Forelimb muscle (tissue), 1 donor: Measurements from ENCODE around the gene WDR93. TPM values are rescaled to one million over a fixed set of nuclear protein-coding genes. Genes with fewer than 3 reads are reported as not detected.

Experiments used
- DNase-seq: peaks from one replicate; pipeline ENCODE4 v3.0.0-alpha.2; 2013; ENCODE audit warnings: low read depth
- polyA plus RNA-seq: library from polyadenylated mRNA; unstranded; fragments of 120-200 nt; gene quantifications from one replicate; pipeline ENCODE4 v1.2.1, GENCODE V29; 2013; ENCODE audit not compliant: insufficient read length

The WDR93 gene
- polyA plus RNA-seq, 1 donor = 0.18 TPM

GRCh38 chr15:89749054-89749453 lies 58.4 kb downstream of the WDR93 start:
- DNase-seq = no peak

GRCh38 chr15:89749526-89749925 lies 58.9 kb downstream of the WDR93 start:
- no peak for DNase-seq

- no peak for DNase-seq
These were observed 59.4 kb downstream of the WDR93 start for GRCh38 chr15:89749951-89750559.

GRCh38 chr15:89750560-89751542 lies 60.2 kb downstream of the WDR93 start, which contains the start of gene MESP1:
Gene MESP1, minus strand, starts transcription at chr15:89751249. Its CDS starts 18 bp downstream, at chr15:89751231.
- peak; percentile 77 for DNase-seq

GRCh38 chr15:89751748-89752147 lies 61.1 kb downstream of the WDR93 start:
- no peak for DNase-seq

GRCh38 chr15:89753855-89754254 lies 63.2 kb downstream of the WDR93 start:
- DNase-seq = no peak

- DNase-seq = no peak
These were observed 63.9 kb downstream of the WDR93 start for GRCh38 chr15:89754361-89755154.

- no peak for DNase-seq
These were observed 65.1 kb downstream of the WDR93 start for GRCh38 chr15:89755701-89756100.

GRCh38 chr15:89756897-89757296 lies 66.3 kb downstream of the WDR93 start:
- DNase-seq = no peak

- DNase-seq = no peak
These were observed 67.7 kb downstream of the WDR93 start for GRCh38 chr15:89758283-89758682.

GRCh38 chr15:89758981-89759380 lies 68.4 kb downstream of the WDR93 start:
- DNase-seq = no peak

- no peak for DNase-seq
These were observed 69.2 kb downstream of the WDR93 start for GRCh38 chr15:89759835-89760234.

- no peak for DNase-seq
These were observed 69.8 kb downstream of the WDR93 start for GRCh38 chr15:89760303-89761008.

GRCh38 chr15:89761009-89761831 lies 70.6 kb downstream of the WDR93 start:
- DNase-seq = no peak

- no peak for DNase-seq
These were observed 71.3 kb downstream of the WDR93 start for GRCh38 chr15:89761929-89762328.

- DNase-seq = no peak
These were observed 75.1 kb downstream of the WDR93 start for GRCh38 chr15:89765694-89766093.

- DNase-seq = no peak
These were observed 76.0 kb downstream of the WDR93 start for GRCh38 chr15:89766357-89767311.

GRCh38 chr15:89767411-89767915 lies 76.9 kb downstream of the WDR93 start:
- DNase-seq = no peak

- peak; percentile 40 for DNase-seq
These were observed 77.5 kb downstream of the WDR93 start for GRCh38 chr15:89768071-89768500.
